Caco-2 (cell line): ENCODE measurements around the gene SSRP1. TPM values are rescaled to one million over a fixed set of nuclear protein-coding genes. Genes with fewer than 3 reads are reported as not detected.

Source experiments
- BruUV-seq: library from RNA; stranded (reverse); fragments of 400-500 nt; replicated peaks from 2 replicates; lab custom pipeline; 2021; lab: Mats Ljungman, UMichigan
- CTCF ChIA-PET: fragments of 300-600 bp; sonication (Branson Sonifier 250); formaldehyde crosslinking; loops from one replicate; lab custom pipeline; 2022; ENCODE audit warnings: antibody characterized with exemption; lab: Charles Lee
- POLR2A ChIA-PET: fragments of 300-600 bp; sonication (Branson Sonifier 250); formaldehyde crosslinking; loops from one replicate; lab custom pipeline; 2022; ENCODE audit warnings: antibody characterized with exemption; lab: Charles Lee
- DNase-seq, 2 experiments: peaks; one replicate each; pipeline versions ENCODE4 v3.0.0 to v3.0.0-alpha.2; 2020 to 2022
- H3K27me3 ChIP-seq: replicated peaks from 2 replicates; pipeline ENCODE4 v1.6.0; 2011; ENCODE audit warnings: low read length; ENCODE audit not compliant: control insufficient read depth, insufficient read depth
- H3K36me3 ChIP-seq: 2 replicates; pipeline ENCODE4 v1.5.1; 2011; ENCODE audit warnings: low read length; ENCODE audit not compliant: control insufficient read depth, insufficient read depth
- H3K4me1 ChIP-seq: fragments of 250-450 bp; sonication (Bioruptor Pico); 2 replicates; pipeline ENCODE4 v1.5.1; 2020; ENCODE audit warnings: mild to moderate bottlenecking
- H3K4me3 ChIP-seq: 2 replicates; pipeline ENCODE4 v1.5.1; 2011; ENCODE audit warnings: low read depth, mild to moderate bottlenecking, control low read depth, low read length
- H3K9me3 ChIP-seq: fragments of 250-450 bp; sonication (Bioruptor Pico); 2 replicates; pipeline ENCODE4 v1.5.1; 2020; ENCODE audit warnings: mild to moderate bottlenecking, moderate library complexity
- H3K27ac Mint-ChIP-seq: one replicate; pipeline ENCODE4 v1.8.0; 2022; ENCODE audit warnings: mixed read lengths; ENCODE audit not compliant: unreplicated experiment
- H3K27me3 Mint-ChIP-seq: one replicate; pipeline ENCODE4 v1.8.0; 2022; ENCODE audit warnings: mixed read lengths; ENCODE audit not compliant: insufficient read depth, unreplicated experiment
- H3K36me3 Mint-ChIP-seq: one replicate; pipeline ENCODE4 v1.8.0; 2022; ENCODE audit warnings: mild to moderate bottlenecking, mixed read lengths; ENCODE audit not compliant: insufficient read depth, unreplicated experiment
- H3K4me1 Mint-ChIP-seq: one replicate; pipeline ENCODE4 v1.8.0; 2022; ENCODE audit warnings: low read depth, mixed read lengths; ENCODE audit not compliant: unreplicated experiment
- H3K4me3 Mint-ChIP-seq: one replicate; pipeline ENCODE4 v1.8.0; 2022; ENCODE audit warnings: mild to moderate bottlenecking, moderate library complexity, mixed read lengths; ENCODE audit not compliant: unreplicated experiment
- H3K9me3 Mint-ChIP-seq: one replicate; pipeline ENCODE4 v1.8.0; 2022; ENCODE audit warnings: mixed read lengths; ENCODE audit not compliant: unreplicated experiment
- intact Hi-C: fragments of 100-400 bp; cut with micrococcal nuclease; formaldehyde crosslinking; loops from one replicate; pipeline ENCODE4 v1.10.0; 2022; ENCODE audit not compliant: unreplicated experiment
- total RNA-seq: library from RNA; stranded (reverse); gene quantifications from 2 replicates; pipeline ENCODE4 v1.2.3, GENCODE V29; 2022
- TF ChIP-seq, protein P1 (sequence below), 2 experiments: fragments of 200-600 bp in 1 of 2; IDR thresholded peaks; 1 replicate in 1 of 2; 2 replicates in 1 of 2; pipeline versions ENCODE4 v1.5.1 to v1.8.0; 2011 to 2022; ENCODE audit warnings: antibody characterized with exemption in 1 of 2, control low read depth in 1 of 2, inconsistent platforms in 1 of 2, low read depth in 1 of 2, low read length in 1 of 2, mild to moderate bottlenecking in 1 of 2, moderate library complexity in 1 of 2; ENCODE audit not compliant: insufficient read depth in 1 of 2, severe bottlenecking in 1 of 2, unreplicated experiment in 1 of 2

The SSRP1 gene
- total RNA-seq, 1 experiment from 2014 or later: 212 TPM

- Mint-ChIP-seq H3K9me3 (no peaks in the 10 kb centered on the region), H3K27ac (no peak overlapping the region), H3K4me3 (no peak overlapping the region), H3K27me3 (no peaks in the 10 kb centered on the region), H3K4me1 (peaks cover 3% of the 10 kb centered on the region), H3K36me3 (no peaks in the 10 kb centered on the region)
- DNase-seq: no peak
- ChIA-PET POLR2A (no interaction called here), CTCF (interaction anchor here (0.6 kb wide), 1 partner anchor 8 kb away, joined by 4 read pairs; no protein-coding TSS in a partner anchor)
- TF ChIP-seq, protein P1, sequence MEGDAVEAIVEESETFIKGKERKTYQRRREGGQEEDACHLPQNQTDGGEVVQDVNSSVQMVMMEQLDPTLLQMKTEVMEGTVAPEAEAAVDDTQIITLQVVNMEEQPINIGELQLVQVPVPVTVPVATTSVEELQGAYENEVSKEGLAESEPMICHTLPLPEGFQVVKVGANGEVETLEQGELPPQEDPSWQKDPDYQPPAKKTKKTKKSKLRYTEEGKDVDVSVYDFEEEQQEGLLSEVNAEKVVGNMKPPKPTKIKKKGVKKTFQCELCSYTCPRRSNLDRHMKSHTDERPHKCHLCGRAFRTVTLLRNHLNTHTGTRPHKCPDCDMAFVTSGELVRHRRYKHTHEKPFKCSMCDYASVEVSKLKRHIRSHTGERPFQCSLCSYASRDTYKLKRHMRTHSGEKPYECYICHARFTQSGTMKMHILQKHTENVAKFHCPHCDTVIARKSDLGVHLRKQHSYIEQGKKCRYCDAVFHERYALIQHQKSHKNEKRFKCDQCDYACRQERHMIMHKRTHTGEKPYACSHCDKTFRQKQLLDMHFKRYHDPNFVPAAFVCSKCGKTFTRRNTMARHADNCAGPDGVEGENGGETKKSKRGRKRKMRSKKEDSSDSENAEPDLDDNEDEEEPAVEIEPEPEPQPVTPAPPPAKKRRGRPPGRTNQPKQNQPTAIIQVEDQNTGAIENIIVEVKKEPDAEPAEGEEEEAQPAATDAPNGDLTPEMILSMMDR (IDR thresholded peaks at IDR 0.05; ENCODE audit: insufficient read depth in 1 of 2, low read depth in 1 of 2, low read length in 1 of 2, severe bottlenecking in 1 of 2, unreplicated experiment in 1 of 2): no peak
- peaks cover 15% of the 10 kb centered on the region for H3K4me1 ChIP-seq
- no peaks in the 10 kb centered on the region for H3K27me3 ChIP-seq
- H3K4me3 ChIP-seq: no peak overlapping the region
- no peaks in the 10 kb centered on the region for H3K9me3 ChIP-seq
- H3K36me3 ChIP-seq: no peaks in the 10 kb centered on the region
- intact Hi-C loops: no loop called here
- BruUV-seq: no TSS peak
Observed at GRCh38 chr11:57353852-57354251, 18.2 kb upstream of the SSRP1 start.

DNA sequence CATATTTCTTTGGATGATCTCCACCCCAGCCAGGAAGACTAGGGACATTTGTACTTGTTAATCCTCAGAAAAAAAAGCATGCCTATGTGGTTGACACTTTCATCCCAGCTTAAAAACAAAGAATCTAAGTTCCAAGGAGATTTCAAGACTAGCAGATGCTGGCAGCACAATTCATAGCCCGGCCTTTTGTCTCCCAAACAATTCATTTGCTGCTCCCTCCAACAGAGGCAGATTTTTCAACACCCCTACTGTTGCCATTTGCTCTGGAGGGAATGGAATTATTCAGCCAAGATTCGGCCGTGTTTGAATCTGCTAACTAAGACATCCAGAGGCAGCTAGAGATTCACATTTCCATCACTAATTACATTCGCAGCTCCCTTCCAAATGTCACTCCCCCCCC is 17.8 kb upstream of the SSRP1 start:
- Mint-ChIP-seq H3K4me1 (no peaks in the 10 kb centered on the region), H3K4me3 (no peak overlapping the region), H3K36me3 (no peaks in the 10 kb centered on the region), H3K9me3 (no peaks in the 10 kb centered on the region), H3K27me3 (no peaks in the 10 kb centered on the region), H3K27ac (no peak overlapping the region)
- no peaks in the 10 kb centered on the region for H3K36me3 ChIP-seq
- TF ChIP-seq, protein P1 (IDR thresholded peaks at IDR 0.05; ENCODE audit: insufficient read depth in 1 of 2, low read depth in 1 of 2, low read length in 1 of 2, severe bottlenecking in 1 of 2, unreplicated experiment in 1 of 2): no peak
- no peak for DNase-seq
- no peak overlapping the region for H3K4me3 ChIP-seq
- ChIA-PET POLR2A (no interaction called here), CTCF (interaction anchor here (0.6 to 0.8 kb wide), 2 partner anchors 8 to 245 kb away, joined by 4 read pairs; no protein-coding TSS in a partner anchor)
- H3K27me3 ChIP-seq: no peaks in the 10 kb centered on the region
- H3K4me1 ChIP-seq: peaks cover 11% of the 10 kb centered on the region
- intact Hi-C loops: no loop called here
- no peaks in the 10 kb centered on the region for H3K9me3 ChIP-seq
- BruUV-seq: no TSS peak

DNA sequence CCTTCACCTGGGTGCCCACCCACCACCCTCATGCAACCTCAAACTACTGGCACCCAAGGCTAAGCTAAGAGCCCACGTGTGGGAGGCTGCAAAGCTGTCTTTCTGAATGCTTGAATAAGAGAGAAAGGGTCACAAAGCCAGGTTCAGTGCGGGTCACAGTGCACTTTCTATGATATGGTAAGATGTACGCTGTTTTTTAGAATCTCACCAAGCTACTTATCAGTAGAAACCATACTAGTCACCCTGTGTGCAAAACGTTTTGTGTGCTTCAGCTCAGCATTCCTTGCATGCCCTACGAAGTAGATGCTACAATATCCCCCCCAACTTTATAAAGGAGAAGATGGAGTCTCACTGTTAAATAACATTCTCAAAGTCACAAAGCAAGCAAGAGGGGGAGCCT is 17.3 kb upstream of the SSRP1 start:
- Histone ChIP-seq H3K9me3 (no peaks in the 10 kb centered on the region), H3K4me3 (no peak overlapping the region), H3K36me3 (no peaks in the 10 kb centered on the region), H3K4me1 (peaks cover 7% of the 10 kb centered on the region), H3K27me3 (no peaks in the 10 kb centered on the region)
- no peak overlapping the region for H3K4me3 Mint-ChIP-seq
- ChIA-PET POLR2A (no interaction called here), CTCF (interaction anchor here (0.6 to 0.8 kb wide), 2 partner anchors 7 to 245 kb away, joined by 4 read pairs; no protein-coding TSS in a partner anchor)
- H3K36me3 Mint-ChIP-seq: no peaks in the 10 kb centered on the region
- no peaks in the 10 kb centered on the region for H3K4me1 Mint-ChIP-seq
- no peak overlapping the region for H3K27ac Mint-ChIP-seq
- no peak for DNase-seq
- H3K9me3 Mint-ChIP-seq: no peaks in the 10 kb centered on the region
- TF ChIP-seq, protein P1 (IDR thresholded peaks at IDR 0.05; ENCODE audit: insufficient read depth in 1 of 2, low read depth in 1 of 2, low read length in 1 of 2, severe bottlenecking in 1 of 2, unreplicated experiment in 1 of 2): no peak
- no TSS peak for BruUV-seq
- H3K27me3 Mint-ChIP-seq: no peaks in the 10 kb centered on the region
- intact Hi-C loops: no loop called here
